AG09319 (cell line): Measurements from ENCODE around the gene MORC2.
A peak's percentile ranks its signal among the peaks of the same experiment; 100 is the strongest.

ENCODE experiments used
- DNase-seq: peaks from one replicate; pipeline ENCODE4 v3.0.0-alpha.2; 2010; ENCODE audit warnings: low read depth; ENCODE audit errors: extremely low read depth
- CTCF ChIP-seq: IDR thresholded peaks from 2 replicates; pipeline ENCODE4 v1.5.1; 2011; ENCODE audit warnings: low read depth, mild to moderate bottlenecking, inconsistent platforms, low read length, moderate library complexity

MORC2 gene

DNA sequence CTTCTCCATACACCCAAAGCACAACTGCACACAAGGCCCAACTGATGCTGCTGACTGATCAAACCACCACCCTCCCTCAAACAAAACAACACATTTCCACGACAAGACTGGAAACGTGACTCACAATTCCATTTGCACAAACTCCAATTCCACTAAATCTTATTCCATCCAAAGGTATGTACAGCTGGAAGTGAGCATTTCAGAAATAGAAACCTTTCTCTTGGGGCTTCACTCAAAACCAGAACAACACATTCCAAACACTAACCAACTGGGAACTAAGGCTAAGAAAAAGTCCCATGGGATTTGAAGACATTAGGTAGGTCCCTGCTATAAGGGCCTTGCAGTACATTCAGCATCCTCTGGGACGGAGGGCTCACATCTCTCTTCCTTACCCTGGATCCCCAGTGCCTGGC, 19.6 kb downstream of the MORC2 start:
- TF ChIP-seq CTCF: no peak
- DNase-seq: no peak

DNA sequence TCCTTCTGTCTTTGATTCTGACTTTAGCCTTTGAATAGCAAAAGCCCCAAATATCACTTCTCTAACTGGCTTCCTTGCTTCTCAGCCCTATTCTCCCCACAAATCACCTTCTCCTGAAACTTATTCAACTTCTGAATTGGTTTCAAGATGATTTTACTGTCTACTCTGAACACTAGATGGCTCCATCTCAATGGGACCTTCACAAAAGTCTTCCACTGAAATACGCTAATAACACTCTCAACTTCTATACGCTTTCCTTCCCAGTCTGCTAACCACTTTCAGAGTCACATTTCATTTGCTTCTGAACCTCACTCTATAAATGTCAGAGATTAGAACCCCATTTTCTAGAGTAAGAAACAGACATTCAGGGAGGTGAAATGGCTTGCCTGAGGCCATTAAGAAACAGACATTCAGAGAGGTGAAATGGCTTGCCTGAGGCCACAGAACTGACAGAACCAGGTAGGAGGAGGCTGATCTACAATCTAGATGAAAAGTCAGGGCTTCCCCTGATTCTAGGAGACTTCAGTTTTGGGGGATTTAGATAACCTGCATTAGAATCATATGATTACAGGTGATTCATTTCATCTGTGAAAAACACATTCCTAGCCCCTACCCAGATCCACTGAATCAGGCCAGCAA, 20.6 kb downstream of the MORC2 start:
- TF ChIP-seq CTCF: peak; percentile 61
- peak; percentile 31 for DNase-seq

GRCh38 chr22:30947173-30947815, 21.3 kb downstream of the MORC2 start:
- DNase-seq: no peak
- TF ChIP-seq CTCF: no peak

GRCh38 chr22:30946354-30946753, 22.2 kb downstream of the MORC2 start:
- no peak for DNase-seq
- no peak for TF ChIP-seq CTCF

DNA sequence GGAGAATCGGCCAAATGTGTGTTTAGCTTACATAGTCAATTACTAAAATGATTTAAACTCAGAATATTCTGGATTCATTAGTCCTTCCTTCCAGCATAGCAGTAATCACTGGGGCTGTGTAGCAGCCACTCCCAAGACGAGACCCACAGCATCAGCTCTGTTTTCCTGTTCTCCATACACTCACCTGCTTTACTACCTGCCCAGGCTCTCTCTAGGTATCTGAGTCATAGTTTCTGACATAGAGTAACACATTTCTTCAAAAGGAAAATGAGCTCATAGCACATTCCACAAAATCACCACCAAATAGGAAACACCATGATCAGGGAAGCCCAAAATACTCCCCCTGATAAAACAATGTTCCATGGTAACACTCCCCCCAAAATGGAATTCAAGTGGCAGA, 22.9 kb downstream of the MORC2 start:
- no peak for TF ChIP-seq CTCF

GRCh38 chr22:30944986-30945385, 23.6 kb downstream of the MORC2 start:
- DNase-seq: no peak
- no peak for TF ChIP-seq CTCF

More for the DNA sequence above, 22.9 kb downstream of the MORC2 start:
- no peak for DNase-seq

DNA sequence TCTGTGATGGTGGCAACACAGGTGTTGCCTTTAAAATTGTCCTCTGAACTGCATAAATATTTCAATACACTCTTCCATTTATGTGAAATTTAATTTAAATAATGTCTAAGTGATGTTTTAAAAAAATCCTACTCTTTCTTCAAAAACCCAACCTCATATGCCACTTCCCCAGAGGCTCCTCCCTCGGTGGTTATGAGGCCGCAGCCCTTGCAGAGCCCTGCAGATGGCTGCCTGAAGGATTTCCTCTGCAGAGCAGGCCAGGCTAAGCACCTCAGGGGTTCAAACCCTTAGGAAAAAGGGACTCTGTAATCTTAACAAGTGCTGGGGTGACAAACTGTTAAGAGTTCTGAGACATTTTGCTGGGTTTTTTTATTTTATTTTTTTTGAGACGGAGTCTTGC, 25.2 kb downstream of the MORC2 start:
- DNase-seq: no peak
- no peak for TF ChIP-seq CTCF
